ENCODE data around the gene PSTPIP1. TPM values are rescaled to one million over a fixed set of nuclear protein-coding genes. Genes with fewer than 3 reads are reported as not detected.
A peak's percentile ranks its signal among the peaks of the same experiment; 100 is the strongest.

The PSTPIP1 gene
- total RNA-seq, 1 donor from 2014 or later: not detected

- DNase-seq (ENCODE audit: low read depth) (no peak), FAIRE-seq (no peak)
Observed at GRCh38 chr15:77074350-77074749, 79.4 kb downstream of the PSTPIP1 start.

GRCh38 chr15:77075528-77075927 is 80.6 kb downstream of the PSTPIP1 start:
- no peak overlapping the region for H3K27ac ChIP-seq (ENCODE audit: low read depth, low read length)
- H3K36me3 ChIP-seq (ENCODE audit: insufficient read depth, low read length): no peaks in the 10 kb centered on the region
- TF ChIP-seq CTCF (IDR thresholded peaks at IDR 0.05; ENCODE audit: insufficient read depth, low read depth, low read length): no peak
- no peak for TF ChIP-seq EZH2 (IDR thresholded peaks at IDR 0.05; ENCODE audit: insufficient read depth, low read length)
- no peak overlapping the region for H2AFZ ChIP-seq (ENCODE audit: low read depth, low read length)
- no peaks in the 10 kb centered on the region for H3K79me2 ChIP-seq (ENCODE audit: insufficient read depth, low read length)
- DNase-seq (ENCODE audit: low read depth) (peak; percentile 45), FAIRE-seq (no peak)
- H3K4me3 ChIP-seq (ENCODE audit: insufficient read depth, low read depth, low read length): no peak overlapping the region
- Mint-ChIP-seq H3K27me3 (ENCODE audit: low read depth, unreplicated experiment) (peaks cover 3% of the 10 kb centered on the region), H3K4me3 (ENCODE audit: unreplicated experiment) (no peak overlapping the region), H3K9me3 (ENCODE audit: unreplicated experiment) (no peaks in the 10 kb centered on the region), H3K27ac (ENCODE audit: unreplicated experiment) (no peak overlapping the region), H3K4me1 (ENCODE audit: low read depth, unreplicated experiment) (no peaks in the 10 kb centered on the region), H3K36me3 (ENCODE audit: low read depth, unreplicated experiment) (no peaks in the 10 kb centered on the region)
- peaks cover 16% of the 10 kb centered on the region for H3K27me3 ChIP-seq (ENCODE audit: insufficient read depth, low read length)
- no peak overlapping the region for H3K9ac ChIP-seq (ENCODE audit: low read length)
- H3K9me3 ChIP-seq (ENCODE audit: insufficient read depth, low read depth, low read length): no peaks in the 10 kb centered on the region
- no peaks in the 10 kb centered on the region for H4K20me1 ChIP-seq (ENCODE audit: insufficient read depth, low read length)
- H3K4me2 ChIP-seq (ENCODE audit: low read length): peak overlapping the region; percentile 9
- H3K4me1 ChIP-seq (ENCODE audit: insufficient read depth, low read length): no peaks in the 10 kb centered on the region

More at GRCh38 chr15:77074350-77074749, 79.4 kb downstream of the PSTPIP1 start:
- no peak overlapping the region for H3K27ac Mint-ChIP-seq (ENCODE audit: unreplicated experiment)
- Histone ChIP-seq H3K4me1 (ENCODE audit: insufficient read depth, low read length) (peaks cover 9% of the 10 kb centered on the region), H3K4me3 (ENCODE audit: insufficient read depth, low read depth, low read length) (no peak overlapping the region), H3K4me2 (ENCODE audit: low read length) (no peak overlapping the region), H3K9me3 (ENCODE audit: insufficient read depth, low read depth, low read length) (no peaks in the 10 kb centered on the region), H2AFZ (ENCODE audit: low read depth, low read length) (no peak overlapping the region), H4K20me1 (ENCODE audit: insufficient read depth, low read length) (peaks cover 10% of the 10 kb centered on the region), H3K9ac (ENCODE audit: low read length) (no peak overlapping the region), H3K27ac (ENCODE audit: low read depth, low read length) (no peak overlapping the region), H3K36me3 (ENCODE audit: insufficient read depth, low read length) (no peaks in the 10 kb centered on the region), H3K79me2 (ENCODE audit: insufficient read depth, low read length) (peaks cover 11% of the 10 kb centered on the region), H3K27me3 (ENCODE audit: insufficient read depth, low read length) (peaks cover 16% of the 10 kb centered on the region)
- no peak overlapping the region for H3K4me3 Mint-ChIP-seq (ENCODE audit: unreplicated experiment)
- H3K36me3 Mint-ChIP-seq (ENCODE audit: low read depth, unreplicated experiment): no peaks in the 10 kb centered on the region
- peaks cover 6% of the 10 kb centered on the region for H3K4me1 Mint-ChIP-seq (ENCODE audit: low read depth, unreplicated experiment)
- no peaks in the 10 kb centered on the region for H3K9me3 Mint-ChIP-seq (ENCODE audit: unreplicated experiment)
- TF ChIP-seq CTCF (IDR thresholded peaks at IDR 0.05; ENCODE audit: insufficient read depth, low read depth, low read length) (no peak), EZH2 (IDR thresholded peaks at IDR 0.05; ENCODE audit: insufficient read depth, low read length) (no peak)
- H3K27me3 Mint-ChIP-seq (ENCODE audit: low read depth, unreplicated experiment): peaks cover 3% of the 10 kb centered on the region

- Mint-ChIP-seq H3K9me3 (ENCODE audit: unreplicated experiment) (no peaks in the 10 kb centered on the region), H3K27ac (ENCODE audit: unreplicated experiment) (no peak overlapping the region), H3K4me3 (ENCODE audit: unreplicated experiment) (no peak overlapping the region), H3K36me3 (ENCODE audit: low read depth, unreplicated experiment) (no peaks in the 10 kb centered on the region), H3K4me1 (ENCODE audit: low read depth, unreplicated experiment) (no peaks in the 10 kb centered on the region), H3K27me3 (ENCODE audit: low read depth, unreplicated experiment) (peaks cover 4% of the 10 kb centered on the region)
- Histone ChIP-seq H3K4me2 (ENCODE audit: low read length) (no peak overlapping the region), H3K36me3 (ENCODE audit: insufficient read depth, low read length) (no peaks in the 10 kb centered on the region), H3K9me3 (ENCODE audit: insufficient read depth, low read depth, low read length) (no peaks in the 10 kb centered on the region), H2AFZ (ENCODE audit: low read depth, low read length) (no peak overlapping the region), H4K20me1 (ENCODE audit: insufficient read depth, low read length) (no peaks in the 10 kb centered on the region), H3K9ac (ENCODE audit: low read length) (no peak overlapping the region), H3K27ac (ENCODE audit: low read depth, low read length) (no peak overlapping the region), H3K27me3 (ENCODE audit: insufficient read depth, low read length) (peaks cover 16% of the 10 kb centered on the region), H3K4me1 (ENCODE audit: insufficient read depth, low read length) (no peaks in the 10 kb centered on the region), H3K4me3 (ENCODE audit: insufficient read depth, low read depth, low read length) (no peak overlapping the region), H3K79me2 (ENCODE audit: insufficient read depth, low read length) (no peaks in the 10 kb centered on the region)
- DNase-seq (ENCODE audit: low read depth) (no peak), FAIRE-seq (no peak)
- TF ChIP-seq EZH2 (IDR thresholded peaks at IDR 0.05; ENCODE audit: insufficient read depth, low read length) (no peak), CTCF (IDR thresholded peaks at IDR 0.05; ENCODE audit: insufficient read depth, low read depth, low read length) (no peak)
Observed at GRCh38 chr15:77076323-77076915, 81.5 kb downstream of the PSTPIP1 start.
